IMR-90 (cell line): ENCODE data around the gene SRPK3. TPM values are rescaled to one million over a fixed set of nuclear protein-coding genes. Genes with fewer than 3 reads are reported as not detected.

ENCODE experiments used
- ATAC-seq: fragments of 200-7000 bp; cut with Tn5 transposase; 2 replicates; pipeline ENCODE4 v1.9.1; 2020; ENCODE audit warnings: low read depth, mild to moderate bottlenecking, moderate library complexity
- BruUV-seq: library from RNA; stranded (reverse); fragments of 400-500 nt; replicated peaks from 2 replicates; lab custom pipeline; 2021; lab: Mats Ljungman, UMichigan
- CTCF ChIA-PET: fragments of 300-600 bp; formaldehyde crosslinking; extraction: SDS; loops from one replicate; lab custom pipeline; 2021; ENCODE audit warnings: antibody characterized with exemption; lab: Yijun Ruan, JAX
- POLR2A ChIA-PET: fragments of 300-600 bp; sonication (Branson Sonifier 250); formaldehyde crosslinking; loops from one replicate; lab custom pipeline; 2022; ENCODE audit warnings: antibody characterized with exemption; ENCODE audit not compliant: unreplicated experiment; lab: Charles Lee
- DNase-seq: peaks from one replicate; pipeline ENCODE4 v3.0.0; 2013
- H2AFZ ChIP-seq: replicated peaks from 2 replicates; pipeline ENCODE3; 2013; ENCODE audit warnings: low read length, mild to moderate bottlenecking; ENCODE audit not compliant: poor library complexity
- H2AK5ac ChIP-seq: 2 replicates; pipeline ENCODE4 v1.6.1; 2013; ENCODE audit warnings: low read depth, low read length, inconsistent platforms
- H2AK9ac ChIP-seq: replicated peaks from 2 replicates; pipeline ENCODE3; 2013; ENCODE audit warnings: mild to moderate bottlenecking, low read depth, low read length, moderate library complexity; ENCODE audit not compliant: poor library complexity
- H2BK120ac ChIP-seq: 2 replicates; pipeline ENCODE4 v1.6.1; 2013; ENCODE audit warnings: low read depth, low read length, inconsistent platforms
- H2BK15ac ChIP-seq: 3 replicates; pipeline ENCODE4 v1.6.1; 2013; ENCODE audit warnings: low read depth, low read length, inconsistent platforms
- H2BK20ac ChIP-seq: 2 replicates; pipeline ENCODE4 v1.6.1; 2013; ENCODE audit warnings: low read depth, mild to moderate bottlenecking, inconsistent platforms, low read length, moderate library complexity
- H2BK5ac ChIP-seq: 2 replicates; pipeline ENCODE4 v1.6.1; 2013; ENCODE audit warnings: mild to moderate bottlenecking, low read depth, low read length, inconsistent platforms; ENCODE audit not compliant: poor library complexity, severe bottlenecking
- H3K14ac ChIP-seq: replicated peaks from 2 replicates; pipeline ENCODE4 v1.6.1; 2013; ENCODE audit warnings: low read depth, low read length, inconsistent platforms
- H3K18ac ChIP-seq: 2 replicates; pipeline ENCODE4 v1.6.1; 2013; ENCODE audit warnings: low read depth, low read length, control low read depth
- H3K23ac ChIP-seq: 2 replicates; pipeline ENCODE4 v1.6.1; 2013; ENCODE audit warnings: low read depth, low read length, inconsistent platforms
- H3K27ac ChIP-seq: 2 replicates; pipeline ENCODE4 v1.5.1; 2013; ENCODE audit warnings: mild to moderate bottlenecking, control low read depth, low read length; ENCODE audit not compliant: insufficient read depth
- H3K27me3 ChIP-seq: 2 replicates; pipeline ENCODE4 v1.6.1; 2013; ENCODE audit warnings: low read length; ENCODE audit not compliant: control insufficient read depth, insufficient read depth
- H3K36me3 ChIP-seq: 2 replicates; pipeline ENCODE4 v1.6.1; 2013; ENCODE audit warnings: low read length, mixed read lengths; ENCODE audit not compliant: control insufficient read depth, insufficient read depth
- H3K4ac ChIP-seq: 2 replicates; pipeline ENCODE4 v1.6.1; 2013; ENCODE audit warnings: low read depth, low read length, inconsistent platforms
- H3K4me1 ChIP-seq: 2 replicates; pipeline ENCODE4 v1.6.1; 2013; ENCODE audit warnings: low read length, mixed read lengths; ENCODE audit not compliant: control insufficient read depth, insufficient read depth
- H3K4me2 ChIP-seq: 2 replicates; pipeline ENCODE4 v1.6.1; 2013; ENCODE audit warnings: low read depth, mild to moderate bottlenecking, control low read depth, low read length, moderate library complexity
- H3K4me3 ChIP-seq: 2 replicates; pipeline ENCODE4 v1.5.1; 2013; ENCODE audit warnings: low read depth, mild to moderate bottlenecking, control low read depth, low read length, moderate library complexity; ENCODE audit not compliant: insufficient read depth
- H3K56ac ChIP-seq: 2 replicates; pipeline ENCODE4 v1.6.1; 2013; ENCODE audit warnings: low read length, inconsistent platforms; ENCODE audit not compliant: insufficient read depth; ENCODE audit errors: extremely low read depth
- H3K79me1 ChIP-seq, 2 experiments: 2 replicates each; pipeline ENCODE4 v1.6.1; 2013; ENCODE audit warnings: low read length in 2 of 2, inconsistent platforms in 1 of 2, low read depth in 1 of 2
- H3K9ac ChIP-seq: 2 replicates; pipeline ENCODE4 v1.6.1; 2013; ENCODE audit warnings: low read depth, low read length, control low read depth
- H3K9me1 ChIP-seq: 2 replicates; pipeline ENCODE4 v1.6.1; 2013; ENCODE audit warnings: low read length, inconsistent platforms; ENCODE audit not compliant: insufficient read depth
- H3K9me3 ChIP-seq: 2 replicates; pipeline ENCODE4 v1.6.1; 2013; ENCODE audit warnings: low read length; ENCODE audit not compliant: control insufficient read depth, insufficient read depth
- H4K20me1 ChIP-seq: 2 replicates; pipeline ENCODE4 v1.6.1; 2013; ENCODE audit warnings: low read length, inconsistent platforms; ENCODE audit not compliant: insufficient read depth
- H4K5ac ChIP-seq: 2 replicates; pipeline ENCODE4 v1.6.1; 2013; ENCODE audit warnings: mild to moderate bottlenecking, low read depth, low read length, control low read depth
- H4K8ac ChIP-seq, 2 experiments: 2 replicates each; pipeline ENCODE4 v1.6.1; 2013; ENCODE audit warnings: low read depth in 2 of 2, low read length in 2 of 2, control low read depth in 1 of 2, inconsistent platforms in 1 of 2
- H4K91ac ChIP-seq: 2 replicates; pipeline ENCODE4 v1.6.1; 2013; ENCODE audit warnings: low read depth, low read length, inconsistent platforms; ENCODE audit not compliant: insufficient read depth
- BHLHE40 ChIP-seq: fragments of 150-350 bp; IDR thresholded peaks from 2 replicates; pipeline ENCODE4 v1.6.1; 2016; ENCODE audit warnings: mild to moderate bottlenecking, low read depth, low read length
- CEBPB ChIP-seq: IDR thresholded peaks from 2 replicates; pipeline ENCODE4 v1.6.1; 2012; ENCODE audit warnings: low read depth, low read length, improper control_type of control experiment
- FOS ChIP-seq: fragments of 150-350 bp; IDR thresholded peaks from 2 replicates; pipeline ENCODE4 v1.6.1; 2016; ENCODE audit warnings: low read depth, low read length
- MXI1 ChIP-seq: IDR thresholded peaks from 2 replicates; pipeline ENCODE4 v1.6.1; 2012; ENCODE audit warnings: low read depth, mild to moderate bottlenecking, low read length, moderate library complexity, borderline replicate concordance
- RCOR1 ChIP-seq: IDR thresholded peaks from 2 replicates; pipeline ENCODE4 v1.6.1; 2012; ENCODE audit warnings: mild to moderate bottlenecking, low read length, improper control_type of control experiment; ENCODE audit not compliant: insufficient replicate concordance
- RFX5 ChIP-seq: IDR thresholded peaks from 2 replicates; pipeline ENCODE4 v1.8.0; 2012; ENCODE audit warnings: low read depth, mild to moderate bottlenecking, low read length, moderate library complexity
- SMC3 ChIP-seq: fragments of 150-350 bp; IDR thresholded peaks from 2 replicates; pipeline ENCODE4 v1.6.1; 2016; ENCODE audit warnings: low read depth, mild to moderate bottlenecking, antibody characterized with exemption, low read length, moderate library complexity
- WGBS, 2 experiments: methylation state at CpG; one replicate each; pipeline versions ENCODE4 v1.1.5 to v1.1.7; 2013; ENCODE audit warnings: missing lambda C conversion rate in 2 of 2; ENCODE audit not compliant: insufficient read length in 1 of 2; ENCODE audit errors: extremely low coverage in 2 of 2; 5-methylcytosine and 5-hydroxymethylcytosine counted together
- dilution Hi-C: fragments of 300-500 bp; cut with HindIII; formaldehyde crosslinking; loops from one replicate; pipeline ENCODE4 v1.14.3; 2018; ENCODE audit warnings: low sequenced_read_pairs; ENCODE audit not compliant: unreplicated experiment
- in situ Hi-C: fragments of 300-500 bp; cut with MboI; formaldehyde crosslinking; loops from 3 replicates; pipeline ENCODE4 v1.14.3; 2019; ENCODE audit warnings: low sequenced_read_pairs, inconsistent platforms, mixed read lengths
- intact Hi-C: fragments of 100-400 bp; cut with micrococcal nuclease; formaldehyde crosslinking; loops from 2 replicates; pipeline ENCODE4 v1.10.0; 2022
- polyA plus RNA-seq, 3 experiments: library from polyadenylated mRNA; depleted of rRNA; stranded (reverse); fragments of >200 nt; gene quantifications; 2 replicates each; pipeline ENCODE4 v1.2.3, GENCODE V29; 2012; ENCODE audit warnings: low replicate concordance in 1 of 3
- total RNA-seq: library from RNA; depleted of rRNA; stranded (reverse); fragments of >200 nt; gene quantifications from 2 replicates; pipeline ENCODE4 v1.2.3, GENCODE V29; 2012
- TF ChIP-seq, protein P1 (sequence below): conservative IDR thresholded peaks from 2 replicates; pipeline ENCODE4 v1.5.1; 2012; ENCODE audit warnings: mild to moderate bottlenecking, low read depth, low read length, improper control_type of control experiment

The SRPK3 gene
- total and polyA plus RNA-seq, 2 of the 4 experiments (the other 2 are of a cell fraction) = 0.36 to 0.70 TPM

DNA sequence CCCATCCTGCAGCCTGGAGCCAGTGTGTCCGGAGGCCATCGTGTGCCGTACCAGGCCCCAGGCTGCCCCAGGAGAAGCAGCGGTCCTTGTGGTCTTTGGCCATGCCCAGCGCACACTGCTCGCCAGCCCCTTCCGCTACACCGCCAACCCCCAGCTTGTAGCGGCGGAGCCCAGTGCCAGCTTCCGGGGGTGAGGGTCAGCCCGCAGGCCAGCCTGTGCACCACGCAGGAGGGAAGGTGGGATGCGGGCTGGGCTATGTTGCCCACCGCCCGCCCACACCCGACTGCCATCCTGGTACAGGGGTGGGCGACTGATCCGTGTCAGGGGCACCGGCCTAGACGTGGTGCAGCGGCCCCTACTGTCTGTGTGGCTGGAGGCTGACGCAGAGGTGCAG is 7.6 kb upstream of the SRPK3 start:
- Histone ChIP-seq H2AK5ac (no peak overlapping the region), H4K20me1 (no peaks in the 10 kb centered on the region), H3K27me3 (no peaks in the 10 kb centered on the region), H3K56ac (no peak overlapping the region), H3K18ac (no peak overlapping the region), H3K27ac (no peak overlapping the region), H2AK9ac (no peak overlapping the region), H4K5ac (no peak overlapping the region), H4K8ac (no peak overlapping the region), H3K4me1 (no peaks in the 10 kb centered on the region), H3K4me3 (no peak overlapping the region), H3K23ac (no peak overlapping the region), H3K36me3 (peaks cover 4% of the 10 kb centered on the region; the same call in 1 of the 2 replicates), H3K14ac (no peak overlapping the region), H4K91ac (no peak overlapping the region), H2BK20ac (no peak overlapping the region), H2BK5ac (no peak overlapping the region), H2BK120ac (no peak overlapping the region), H2AFZ (no peak overlapping the region), H3K4me2 (no peak overlapping the region), H2BK15ac (no peak overlapping the region), H3K9me1 (no peaks in the 10 kb centered on the region), H3K9me3 (no peaks in the 10 kb centered on the region; the same call in 1 of the 2 replicates), H3K79me1 (no peaks in the 10 kb centered on the region), H3K4ac (no peak overlapping the region), H3K9ac (no peak overlapping the region)
- in situ Hi-C loops (no loop called here), dilution Hi-C loops (no loop called here), intact Hi-C loops (no loop called here)
- DNase-seq (no peak), ATAC-seq (no peak)
- POLR2A ChIA-PET = no interaction called here
- TF ChIP-seq, protein P1, sequence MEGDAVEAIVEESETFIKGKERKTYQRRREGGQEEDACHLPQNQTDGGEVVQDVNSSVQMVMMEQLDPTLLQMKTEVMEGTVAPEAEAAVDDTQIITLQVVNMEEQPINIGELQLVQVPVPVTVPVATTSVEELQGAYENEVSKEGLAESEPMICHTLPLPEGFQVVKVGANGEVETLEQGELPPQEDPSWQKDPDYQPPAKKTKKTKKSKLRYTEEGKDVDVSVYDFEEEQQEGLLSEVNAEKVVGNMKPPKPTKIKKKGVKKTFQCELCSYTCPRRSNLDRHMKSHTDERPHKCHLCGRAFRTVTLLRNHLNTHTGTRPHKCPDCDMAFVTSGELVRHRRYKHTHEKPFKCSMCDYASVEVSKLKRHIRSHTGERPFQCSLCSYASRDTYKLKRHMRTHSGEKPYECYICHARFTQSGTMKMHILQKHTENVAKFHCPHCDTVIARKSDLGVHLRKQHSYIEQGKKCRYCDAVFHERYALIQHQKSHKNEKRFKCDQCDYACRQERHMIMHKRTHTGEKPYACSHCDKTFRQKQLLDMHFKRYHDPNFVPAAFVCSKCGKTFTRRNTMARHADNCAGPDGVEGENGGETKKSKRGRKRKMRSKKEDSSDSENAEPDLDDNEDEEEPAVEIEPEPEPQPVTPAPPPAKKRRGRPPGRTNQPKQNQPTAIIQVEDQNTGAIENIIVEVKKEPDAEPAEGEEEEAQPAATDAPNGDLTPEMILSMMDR = no peak
- TF ChIP-seq MXI1 (no peak), RCOR1 (no peak), RFX5 (no peak), SMC3 (no peak), BHLHE40 (no peak), CEBPB (no peak), FOS (no peak)
- no TSS peak for BruUV-seq
- WGBS, 2 experiments = 94% methylated on average over 11 of the region's 23 CpGs; no CpG with 5 or more reads in 1 of the 2 experiments
- CTCF ChIA-PET = no interaction called here
